Vagina (tissue), 2 donors: Measurements from ENCODE around the gene EXOC6.

ENCODE experiments used
- POLR2A ChIP-seq, 2 donors: fragments of 450-650 bp; IDR thresholded peaks; one replicate each; pipeline ENCODE4 v1.6.1; 2017; ENCODE audit warnings: antibody characterized with exemption in 2 of 2, mild to moderate bottlenecking in 2 of 2, moderate library complexity in 2 of 2
- POLR2AphosphoS5 ChIP-seq, 2 donors: sonication (generic); formaldehyde crosslinking; IDR thresholded peaks; one replicate each; pipeline ENCODE4 v1.9.0; 2017; ENCODE audit warnings: antibody characterized with exemption in 2 of 2, mild to moderate bottlenecking in 2 of 2, low read depth in 1 of 2; ENCODE audit not compliant: insufficient read depth in 1 of 2
- TF ChIP-seq, protein P1 (sequence below), 3 experiments: fragments of 450-650 bp in 2 of 3; fragments of 200-600 bp in 1 of 3; sonication (generic) in 1 of 3; IDR thresholded peaks; one replicate each; pipeline ENCODE4 v1.5.1; 2017 to 2019; ENCODE audit warnings: antibody characterized with exemption in 3 of 3, mild to moderate bottlenecking in 2 of 3, moderate library complexity in 2 of 3

GRCh38 chr10:92868036-92868435 lies 19.7 kb downstream of the EXOC6 start:
- TF ChIP-seq, protein P1, sequence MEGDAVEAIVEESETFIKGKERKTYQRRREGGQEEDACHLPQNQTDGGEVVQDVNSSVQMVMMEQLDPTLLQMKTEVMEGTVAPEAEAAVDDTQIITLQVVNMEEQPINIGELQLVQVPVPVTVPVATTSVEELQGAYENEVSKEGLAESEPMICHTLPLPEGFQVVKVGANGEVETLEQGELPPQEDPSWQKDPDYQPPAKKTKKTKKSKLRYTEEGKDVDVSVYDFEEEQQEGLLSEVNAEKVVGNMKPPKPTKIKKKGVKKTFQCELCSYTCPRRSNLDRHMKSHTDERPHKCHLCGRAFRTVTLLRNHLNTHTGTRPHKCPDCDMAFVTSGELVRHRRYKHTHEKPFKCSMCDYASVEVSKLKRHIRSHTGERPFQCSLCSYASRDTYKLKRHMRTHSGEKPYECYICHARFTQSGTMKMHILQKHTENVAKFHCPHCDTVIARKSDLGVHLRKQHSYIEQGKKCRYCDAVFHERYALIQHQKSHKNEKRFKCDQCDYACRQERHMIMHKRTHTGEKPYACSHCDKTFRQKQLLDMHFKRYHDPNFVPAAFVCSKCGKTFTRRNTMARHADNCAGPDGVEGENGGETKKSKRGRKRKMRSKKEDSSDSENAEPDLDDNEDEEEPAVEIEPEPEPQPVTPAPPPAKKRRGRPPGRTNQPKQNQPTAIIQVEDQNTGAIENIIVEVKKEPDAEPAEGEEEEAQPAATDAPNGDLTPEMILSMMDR (IDR thresholded peaks at IDR 0.05), result no peak
- TF ChIP-seq POLR2A (IDR thresholded peaks at IDR 0.05) (no peak), POLR2AphosphoS5 (IDR thresholded peaks at IDR 0.05; ENCODE audit: insufficient read depth in 1 of 2, low read depth in 1 of 2) (no peak)
